B cell (primary cell): ENCODE results near the gene AGAP1. TPM values are rescaled to one million over a fixed set of nuclear protein-coding genes. Genes with fewer than 3 reads are reported as not detected.

ENCODE experiments used
- ATAC-seq: fragments of 200-7000 bp; cut with Tn5 transposase; one replicate; pipeline ENCODE4 v1.10.0; 2021; ENCODE audit warnings: low read depth, mild to moderate bottlenecking, moderate number of reproducible peaks, moderate library complexity
- CTCF ChIA-PET: fragments of 350-600 bp; sonication (Branson Sonifier 250); formaldehyde crosslinking; loops from one replicate; lab custom pipeline; 2021; ENCODE audit warnings: antibody characterized with exemption, inconsistent platforms; lab: Charles Lee
- POLR2A ChIA-PET: fragments of 350-600 bp; sonication (Branson Sonifier 250); formaldehyde crosslinking; loops from one replicate; lab custom pipeline; 2021; ENCODE audit warnings: antibody characterized with exemption; lab: Charles Lee
- DNase-seq: peaks from one replicate; pipeline ENCODE4 v3.0.0; 2013
- H2AFZ ChIP-seq: 2 replicates; pipeline ENCODE4 v1.6.1; 2012; ENCODE audit warnings: mild to moderate bottlenecking, low read depth, low read length; ENCODE audit not compliant: insufficient read depth, poor library complexity, severe bottlenecking
- H3K27ac ChIP-seq, 2 donors: 1 replicate in 1 of 2; 2 replicates in 1 of 2; pipeline ENCODE4 v1.5.1; 2012 to 2013; ENCODE audit warnings: low read length in 2 of 2, mild to moderate bottlenecking in 2 of 2, moderate library complexity in 1 of 2
- H3K27me3 ChIP-seq, 4 experiments: fragments of 200-600 bp in 1 of 4; sonication (generic) in 1 of 4; replicated peaks in 1 of 4; 1 replicate in 2 of 4; 2 replicates in 2 of 4; pipeline versions ENCODE4 v1.6.1 to v1.7.0; 2013 to 2016; ENCODE audit warnings: low read length in 3 of 4, mild to moderate bottlenecking in 2 of 4, mixed read lengths in 1 of 4, moderate library complexity in 1 of 4; ENCODE audit not compliant: insufficient read depth in 4 of 4, control insufficient read depth in 3 of 4; ENCODE audit errors: control extremely low read depth in 1 of 4
- H3K36me3 ChIP-seq, 2 experiments: replicated peaks in 1 of 2; 1 replicate in 1 of 2; 2 replicates in 1 of 2; pipeline versions ENCODE4 v1.6.1 to v1.7.1; 2013; ENCODE audit warnings: low read length in 1 of 2; ENCODE audit not compliant: insufficient read depth in 2 of 2, control insufficient read depth in 1 of 2; ENCODE audit errors: control extremely low read depth in 1 of 2, extremely low read depth in 1 of 2
- H3K4me1 ChIP-seq, 2 donors: fragments of 200-600 bp in 1 of 2; sonication (generic) in 1 of 2; 1 replicate in 1 of 2; 2 replicates in 1 of 2; pipeline versions ENCODE4 v1.5.1 to v1.6.1; 2013 to 2017; ENCODE audit warnings: low read length in 2 of 2; ENCODE audit not compliant: control insufficient read depth in 2 of 2, insufficient read depth in 2 of 2
- H3K4me2 ChIP-seq: replicated peaks from 2 replicates; pipeline ENCODE3; 2012; ENCODE audit warnings: mild to moderate bottlenecking, low read depth, low read length; ENCODE audit not compliant: poor library complexity, severe bottlenecking
- H3K4me3 ChIP-seq, 5 experiments: fragments of 200-600 bp in 1 of 5; sonication (generic) in 1 of 5; 1 replicate in 3 of 5; 2 replicates in 2 of 5; pipeline versions ENCODE4 v1.5.1 to v1.7.0; 2011 to 2016; ENCODE audit warnings: low read length in 4 of 5, mild to moderate bottlenecking in 4 of 5, low read depth in 2 of 5, control low read depth in 1 of 5, moderate library complexity in 1 of 5; ENCODE audit not compliant: insufficient read depth in 1 of 5; ENCODE audit errors: control extremely low read depth in 1 of 5, extremely low read depth in 1 of 5
- H3K79me2 ChIP-seq: fragments of 200-600 bp; sonication (generic); one replicate; pipeline ENCODE4 v1.6.0; 2016; ENCODE audit warnings: low read length; ENCODE audit not compliant: control insufficient read depth, insufficient read depth
- H3K9ac ChIP-seq: fragments of 200-600 bp; sonication (generic); 2 replicates; pipeline ENCODE4 v1.6.1; 2017; ENCODE audit warnings: mild to moderate bottlenecking, low read length, moderate library complexity
- H3K9me3 ChIP-seq, 3 donors: one replicate each; pipeline versions ENCODE4 v1.6.1 to v1.7.1; 2013; ENCODE audit warnings: low read length in 2 of 3; ENCODE audit not compliant: control insufficient read depth in 2 of 3, insufficient read depth in 1 of 3; ENCODE audit errors: control extremely low read depth in 1 of 3
- H4K20me1 ChIP-seq: 2 replicates; pipeline ENCODE4 v1.6.0; 2012; ENCODE audit warnings: mild to moderate bottlenecking, low read length; ENCODE audit not compliant: insufficient read depth, control insufficient read depth, poor library complexity, severe bottlenecking
- H3K27ac Mint-ChIP-seq: one replicate; pipeline ENCODE4 v1.8.0; 2021; ENCODE audit warnings: mixed read lengths
- H3K27me3 Mint-ChIP-seq: one replicate; pipeline ENCODE4 v1.8.0; 2021; ENCODE audit warnings: mixed read lengths
- H3K4me1 Mint-ChIP-seq: one replicate; pipeline ENCODE4 v1.8.0; 2021; ENCODE audit warnings: mixed read lengths
- H3K4me3 Mint-ChIP-seq: one replicate; pipeline ENCODE4 v1.8.0; 2021; ENCODE audit warnings: mixed read lengths
- H3K9me3 Mint-ChIP-seq: one replicate; pipeline ENCODE4 v1.8.0; 2022; ENCODE audit warnings: mixed read lengths; ENCODE audit not compliant: insufficient read depth
- CTCF ChIP-seq: fragments of 200-600 bp; IDR thresholded peaks from one replicate; pipeline ENCODE4 v1.8.0; 2022; ENCODE audit warnings: antibody characterized with exemption, mild to moderate bottlenecking
- EZH2 ChIP-seq: IDR thresholded peaks from 2 replicates; pipeline ENCODE4 v1.6.1; 2012; ENCODE audit warnings: borderline replicate concordance, low read depth, mild to moderate bottlenecking, moderate library complexity, low read length; ENCODE audit not compliant: insufficient read depth, poor library complexity, severe bottlenecking
- WGBS: methylation state at CpG from one replicate; pipeline ENCODE4 v1.1.5; 2013; ENCODE audit warnings: missing lambda C conversion rate; ENCODE audit not compliant: insufficient coverage; 5-methylcytosine and 5-hydroxymethylcytosine counted together
- intact Hi-C: fragments of 100-400 bp; cut with micrococcal nuclease; formaldehyde crosslinking; loops from one replicate; pipeline ENCODE4 v1.10.0; 2022
- polyA plus RNA-seq: library from polyadenylated mRNA; depleted of rRNA; stranded (reverse); fragments of >200 nt; gene quantifications from 2 replicates; pipeline ENCODE4 v1.2.3, GENCODE V29; 2012
- total RNA-seq, 2 donors: library from RNA; stranded (reverse); fragments of 120-200 nt in 1 of 2; gene quantifications; 1 replicate in 1 of 2; 2 replicates in 1 of 2; pipeline versions ENCODE4 v1.2.3 to v1.2.4, GENCODE V29; 2013 to 2022

AGAP1 gene
- total and polyA plus RNA-seq, 2 donors (not counting 1 experiment from before 2014, with no cell fraction given) = 0.01 TPM; not detected in 1

- H3K9ac ChIP-seq = no peak overlapping the region
- TF ChIP-seq CTCF (no peak), EZH2 (no peak)
- no peak overlapping the region for H3K27ac Mint-ChIP-seq
- no peaks in the 10 kb centered on the region for H3K9me3 Mint-ChIP-seq
- peaks cover 0 to 11% (median 0%) of the 10 kb centered on the region in 3 donors for H3K9me3 ChIP-seq
- ChIA-PET CTCF (no interaction called here), POLR2A (no interaction called here)
- DNase-seq (no peak), ATAC-seq (no peak)
- intact Hi-C loops = no loop called here
- H3K4me1 ChIP-seq = no peaks in the 10 kb centered on the region
- H2AFZ ChIP-seq = no peak overlapping the region
- H3K4me1 Mint-ChIP-seq = no peaks in the 10 kb centered on the region
- no peaks in the 10 kb centered on the region for H3K36me3 ChIP-seq
- H3K4me3 ChIP-seq = no peak overlapping the region
- H3K27me3 Mint-ChIP-seq = peaks cover 11% of the 10 kb centered on the region
- 80% methylated on average over 4 of the region's 4 CpGs for WGBS
- H3K27ac ChIP-seq = no peak overlapping the region
- no peak overlapping the region for H3K4me2 ChIP-seq
- no peak overlapping the region for H3K4me3 Mint-ChIP-seq
- H3K79me2 ChIP-seq = no peaks in the 10 kb centered on the region
- no peaks in the 10 kb centered on the region for H4K20me1 ChIP-seq
- H3K27me3 ChIP-seq = no peaks in the 10 kb centered on the region
Observed at GRCh38 chr2:236119003-236119402, 625.2 kb downstream of the AGAP1 start.

- ChIA-PET POLR2A (no interaction called here), CTCF (interaction anchor here (0.7 kb wide), 1 partner anchor 376 kb away, joined by 3 read pairs; no protein-coding TSS in a partner anchor)
- Histone ChIP-seq H4K20me1 (no peaks in the 10 kb centered on the region), H2AFZ (no peak overlapping the region), H3K9ac (no peak overlapping the region), H3K79me2 (no peaks in the 10 kb centered on the region), H3K9me3 (peaks cover 0 to 11% (median 0%) of the 10 kb centered on the region in 3 donors), H3K27ac (no peak overlapping the region), H3K4me3 (no peak overlapping the region), H3K4me2 (no peak overlapping the region), H3K4me1 (no peaks in the 10 kb centered on the region), H3K36me3 (no peaks in the 10 kb centered on the region), H3K27me3 (no peaks in the 10 kb centered on the region)
- peaks cover 11% of the 10 kb centered on the region for H3K27me3 Mint-ChIP-seq
- 84% methylated on average over 12 of the region's 13 CpGs for WGBS
- no peak overlapping the region for H3K27ac Mint-ChIP-seq
- H3K4me1 Mint-ChIP-seq = no peaks in the 10 kb centered on the region
- no peak for TF ChIP-seq EZH2
- no peak for TF ChIP-seq CTCF
- DNase-seq (no peak), ATAC-seq (no peak)
- intact Hi-C loops = no loop called here
- H3K9me3 Mint-ChIP-seq = no peaks in the 10 kb centered on the region
- H3K4me3 Mint-ChIP-seq = no peak overlapping the region
Observed at GRCh38 chr2:236119476-236119875, 625.6 kb downstream of the AGAP1 start.
